Erythroblast (primary cell): ENCODE results near the gene GPT2.
"Not testable (repeated sequence)": the region's sequence is repeated elsewhere in the genome, so short reads cannot be mapped to it uniquely, and the experiment has no call there.

Experiments
- GATA1 ChIP-seq: IDR thresholded peaks from 2 replicates; pipeline ENCODE4 v1.6.1; 2011; ENCODE audit warnings: low read depth, mild to moderate bottlenecking, control low read depth, low read length, moderate library complexity
- POLR2A ChIP-seq: IDR thresholded peaks from 2 replicates; pipeline ENCODE4 v1.6.1; 2011; ENCODE audit warnings: mild to moderate bottlenecking, low read length

- not testable (repeated sequence) for TF ChIP-seq POLR2A, GATA1
These were observed 60.6 kb downstream of the GPT2 start for GRCh38 chr16:46944713-46945112.
